Breast epithelium (tissue), 4 donors: Measurements from ENCODE around the gene C2orf81. TPM values are rescaled to one million over a fixed set of nuclear protein-coding genes. Genes with fewer than 3 reads are reported as not detected.

Experiments
- DNase-seq, 2 donors: peaks; one replicate each; pipeline ENCODE4 v3.0.0-alpha.2; 2019; ENCODE audit warnings: low spot score in 2 of 2
- H3K27ac ChIP-seq, 2 donors: fragments of 200-600 bp; sonication (generic) in 1 of 2; one replicate each; pipeline ENCODE4 v1.5.1; 2016 to 2019; ENCODE audit warnings: mild to moderate bottlenecking in 1 of 2
- H3K27me3 ChIP-seq, 2 donors: fragments of 200-600 bp; sonication (generic) in 1 of 2; one replicate each; pipeline versions ENCODE4 v1.5.1 to v1.6.0; 2017 to 2019; ENCODE audit warnings: control low read depth in 1 of 2, mild to moderate bottlenecking in 1 of 2
- H3K36me3 ChIP-seq: fragments of 200-600 bp; one replicate; pipeline ENCODE4 v1.5.1; 2019
- H3K4me1 ChIP-seq, 2 donors: fragments of 200-600 bp; sonication (generic); one replicate each; pipeline ENCODE4 v1.5.1; 2016 to 2019; ENCODE audit warnings: control low read depth in 1 of 2
- H3K4me3 ChIP-seq, 3 donors: fragments of 200-600 bp; sonication (generic); 1 replicate in 2 of 3; 2 replicates in 1 of 3; pipeline ENCODE4 v1.5.1; 2016 to 2019; ENCODE audit warnings: mild to moderate bottlenecking in 3 of 3, moderate library complexity in 2 of 3
- H3K9me3 ChIP-seq, 2 donors: fragments of 200-600 bp; sonication (generic) in 1 of 2; one replicate each; pipeline ENCODE4 v1.5.1; 2016 to 2019; ENCODE audit warnings: control low read depth in 1 of 2
- CTCF ChIP-seq, 3 donors: fragments of 450-650 bp; IDR thresholded peaks; one replicate each; pipeline ENCODE4 v1.5.1; 2016 to 2017; ENCODE audit warnings: antibody characterized with exemption in 3 of 3, mild to moderate bottlenecking in 3 of 3, moderate library complexity in 3 of 3
- POLR2A ChIP-seq: fragments of 450-650 bp; IDR thresholded peaks from one replicate; pipeline ENCODE4 v1.6.1; 2016; ENCODE audit warnings: antibody characterized with exemption, mild to moderate bottlenecking, moderate library complexity
- POLR2AphosphoS5 ChIP-seq, 3 donors: sonication (generic); formaldehyde crosslinking; IDR thresholded peaks; one replicate each; pipeline ENCODE4 v1.6.1; 2017; ENCODE audit warnings: antibody characterized with exemption in 3 of 3
- intact Hi-C: fragments of 100-400 bp; cut with DNase I; formaldehyde crosslinking; loops from one replicate; pipeline ENCODE4 v1.15.1; 2023; ENCODE audit warnings: low total_unique reads
- total RNA-seq, 3 donors: library from RNA; depleted of rRNA; stranded (reverse); fragments of >200 nt; gene quantifications; one replicate each; pipeline ENCODE4 v1.1.0, GENCODE V29; 2016

The C2orf81 gene
- total RNA-seq, 3 donors from 2014 or later: 0.64 to 1.6 (median 1.3) TPM

- Histone ChIP-seq H3K36me3 (peaks cover 37% of the 10 kb centered on the region), H3K4me1 (no peaks in the 10 kb centered on the region)
- DNase-seq: no peak
These were observed 56.6 kb downstream of the C2orf81 start for GRCh38 chr2:74364533-74365505.

More at GRCh38 chr2:74364533-74365505, 56.6 kb downstream of the C2orf81 start:
- intact Hi-C loops: loop anchor here (5.0 kb wide), 1 partner anchor 948 kb away; no protein-coding TSS in a partner anchor
- H3K27me3 ChIP-seq: no peaks in the 10 kb centered on the region
- TF ChIP-seq CTCF (IDR thresholded peaks at IDR 0.05) (no peak), POLR2A (no peak), POLR2AphosphoS5 (IDR thresholded peaks at IDR 0.05) (no peak)
- no peak overlapping the region for H3K4me3 ChIP-seq
- H3K9me3 ChIP-seq: no peaks in the 10 kb centered on the region
- H3K27ac ChIP-seq: no peak overlapping the region

Other genes starting within 250 kb of the C2orf81 start
- gene MOB1A, start 242.7 kb downstream of the C2orf81 start, total RNA-seq: 100 to 1,000 TPM in 1 of 3 donors, 10 to 100 TPM in 2; 87.8 to 107 (median 98.4) TPM
- 100 to 1,000 TPM in 1 of 3 donors, 10 to 100 TPM in 2; 41.6 to 100 (median 56.7) TPM for gene MTHFD2, start 223.0 kb downstream of the C2orf81 start, total RNA-seq
- 1 to 10 TPM; 2.1 to 9.2 (median 6.2) TPM for gene SLC4A5, start 78.2 kb downstream of the C2orf81 start, total RNA-seq
- 100 to 1,000 TPM in 2 of 3 donors, 10 to 100 TPM in 1; 92.2 to 125 (median 103) TPM for gene DCTN1, start 41.3 kb downstream of the C2orf81 start, total RNA-seq
- gene WDR54, start 111 bp upstream of the C2orf81 start, total RNA-seq: 10 to 100 TPM in 1 of 3 donors, 1 to 10 TPM in 2; 6.7 to 13.1 (median 9.4) TPM
- gene RTKN, start 20.3 kb upstream of the C2orf81 start, total RNA-seq: 10 to 100 TPM in 2 of 3 donors, 1 to 10 TPM in 1; 9.3 to 49.9 (median 36.7) TPM
- gene INO80B, start 33.5 kb upstream of the C2orf81 start, total RNA-seq: 10 to 100 TPM; 12.6 to 26.2 (median 24.4) TPM
- 10 to 100 TPM; 58.0 to 70.0 (median 61.9) TPM for gene WBP1, start 36.8 kb upstream of the C2orf81 start, total RNA-seq
- 10 to 100 TPM; 24.0 to 47.3 (median 44.6) TPM for gene MOGS, start 43.8 kb upstream of the C2orf81 start, total RNA-seq
- gene MRPL53, start 51.1 kb upstream of the C2orf81 start, total RNA-seq: 10 to 100 TPM; 17.9 to 49.0 (median 48.2) TPM
- 10 to 100 TPM; 10.6 to 38.0 (median 27.1) TPM for gene CCDC142, start 61.4 kb upstream of the C2orf81 start, total RNA-seq
- 10 to 100 TPM; 21.6 to 32.0 (median 27.8) TPM for gene TTC31, start 61.5 kb upstream of the C2orf81 start, total RNA-seq
- 1 to 10 TPM in 2 of 3 donors, under 1 TPM in 1; 0.29 to 4.6 (median 1.3) TPM for gene LBX2, start 78.0 kb upstream of the C2orf81 start, total RNA-seq
- gene PCGF1, start 86.1 kb upstream of the C2orf81 start, total RNA-seq: 10 to 100 TPM; 18.3 to 20.3 (median 19.8) TPM
- not detected for gene TLX2, start 92.8 kb upstream of the C2orf81 start, total RNA-seq
- gene DQX1, start 104.6 kb upstream of the C2orf81 start, total RNA-seq: under 1 TPM in 1 of 3 donors, not detected in 2; 0.66 TPM
- 100 to 1,000 TPM; 108 to 130 (median 128) TPM for gene AUP1, start 108.1 kb upstream of the C2orf81 start, total RNA-seq
- gene HTRA2, start 108.3 kb upstream of the C2orf81 start, total RNA-seq: 10 to 100 TPM; 32.1 to 34.5 (median 32.5) TPM
- 1 to 10 TPM; 3.7 to 7.8 (median 6.6) TPM for gene LOXL3, start 132.3 kb upstream of the C2orf81 start, total RNA-seq
- 10 to 100 TPM; 11.0 to 33.3 (median 13.1) TPM for gene DOK1, start 133.1 kb upstream of the C2orf81 start, total RNA-seq
- gene M1AP, start 226.7 kb upstream of the C2orf81 start, total RNA-seq: 1 to 10 TPM in 1 of 3 donors, under 1 TPM in 2; 0.29 to 3.4 (median 0.66) TPM
- 1 to 10 TPM; 4.6 to 8.8 (median 8.5) TPM for gene SEMA4F, start 232.6 kb upstream of the C2orf81 start, total RNA-seq